NT2/D1 (cell line): ENCODE data around the gene SLC38A8.

Experiments
- SUZ12 ChIP-seq: IDR thresholded peaks from 2 replicates; pipeline ENCODE4 v1.6.1; 2011; ENCODE audit not compliant: insufficient read length, insufficient read depth; ENCODE audit errors: extremely low read depth
- YY1 ChIP-seq: IDR thresholded peaks from 2 replicates; pipeline ENCODE4 v1.6.1; 2011; ENCODE audit not compliant: insufficient read length, insufficient read depth
- ZNF274 ChIP-seq: IDR thresholded peaks from 2 replicates; pipeline ENCODE4 v1.6.1; 2011; ENCODE audit warnings: mild to moderate bottlenecking, low read depth, low read length

DNA sequence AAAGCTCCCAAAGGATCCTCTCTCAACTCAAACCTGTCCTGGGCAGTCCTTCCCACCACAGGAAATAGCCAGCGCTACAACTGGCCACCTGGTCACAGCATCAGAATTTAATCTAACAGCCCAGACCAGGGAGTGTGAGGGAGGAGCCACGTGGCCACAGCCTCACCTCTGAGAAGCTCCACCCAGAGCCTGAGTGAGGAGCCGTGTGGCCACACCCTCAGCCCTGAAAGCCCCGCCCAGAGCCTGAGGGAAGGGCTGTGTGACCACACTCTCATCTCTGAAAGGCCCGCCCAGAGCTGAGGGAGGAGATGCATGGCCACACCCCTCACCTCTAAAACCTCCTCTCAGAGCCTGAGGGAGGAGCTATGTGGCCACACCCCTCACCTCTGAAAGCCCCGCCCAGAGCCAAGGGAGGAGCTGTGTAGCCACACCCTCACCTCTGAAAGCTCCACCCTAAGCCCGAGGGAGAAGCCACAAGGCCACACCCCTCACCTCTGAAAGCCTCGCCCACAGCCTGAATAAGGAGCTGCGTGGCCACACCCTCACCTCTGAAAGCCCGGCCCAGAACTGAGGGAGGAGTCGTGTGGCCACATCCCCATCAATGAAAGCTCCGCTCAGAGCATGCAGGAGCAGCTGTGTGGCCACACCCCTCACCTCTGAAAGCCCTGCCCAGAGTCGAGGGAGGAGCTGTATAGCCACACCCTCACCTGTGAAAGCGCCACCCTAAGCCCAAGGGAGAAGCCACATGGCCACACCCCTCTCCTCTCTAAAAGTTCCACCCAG is 28.6 kb downstream of the SLC38A8 start:
- TF ChIP-seq YY1 (no peak), SUZ12 (no peak), ZNF274 (no peak)
